Cardiac muscle cell (in vitro differentiated cells and primary cell): Measurements from ENCODE around the gene CREB3L1. TPM values are rescaled to one million over a fixed set of nuclear protein-coding genes. Genes with fewer than 3 reads are reported as not detected.
A peak's percentile ranks its signal among the peaks of the same experiment; 100 is the strongest.

ENCODE experiments used
- DNase-seq, 2 donors: peaks; one replicate each; pipeline versions ENCODE4 v3.0.0 to v3.0.0-alpha.2; 2010 to 2017; ENCODE audit warnings: low read depth in 1 of 2, low spot score in 1 of 2
- H3K27ac ChIP-seq: fragments of 200-600 bp; sonication (generic); 2 replicates; pipeline ENCODE4 v1.5.1; 2016
- H3K27me3 ChIP-seq: fragments of 200-600 bp; sonication (generic); 2 replicates; pipeline ENCODE4 v1.6.0; 2016; ENCODE audit warnings: control low read depth
- H3K36me3 ChIP-seq: fragments of 200-600 bp; sonication (generic); 2 replicates; pipeline ENCODE4 v1.5.1; 2016; ENCODE audit warnings: control low read depth
- H3K4me1 ChIP-seq: fragments of 200-600 bp; sonication (generic); 2 replicates; pipeline ENCODE4 v1.8.1; 2017; ENCODE audit warnings: low read depth, mild to moderate bottlenecking, mixed run types
- H3K4me3 ChIP-seq: fragments of 200-600 bp; sonication (generic); 2 replicates; pipeline ENCODE4 v1.5.1; 2016; ENCODE audit warnings: mild to moderate bottlenecking
- H3K9me3 ChIP-seq: fragments of 200-600 bp; sonication (generic); 2 replicates; pipeline ENCODE4 v1.5.1; 2017; ENCODE audit warnings: low read depth, mild to moderate bottlenecking, control low read depth
- polyA plus RNA-seq: library from polyadenylated mRNA; unstranded; fragments of >200 nt; fragmentation: Nextera tagmentation; extraction: Ambion mirVana; gene quantifications from 2 replicates; pipeline ENCODE4 v1.2.1, GENCODE V29; 2016
- total RNA-seq: library from RNA; depleted of rRNA; stranded (reverse); fragments of >200 nt; gene quantifications from 2 replicates; pipeline ENCODE4 v1.2.3, GENCODE V29; 2016
- TF ChIP-seq, protein P1 (sequence below): IDR thresholded peaks from 2 replicates; pipeline ENCODE4 v1.5.1; 2012; ENCODE audit warnings: low read depth, mild to moderate bottlenecking, low read length

CREB3L1 gene
- total and polyA plus RNA-seq, 2 experiments from 2014 or later, result 3.8 to 14.1 TPM

DNA sequence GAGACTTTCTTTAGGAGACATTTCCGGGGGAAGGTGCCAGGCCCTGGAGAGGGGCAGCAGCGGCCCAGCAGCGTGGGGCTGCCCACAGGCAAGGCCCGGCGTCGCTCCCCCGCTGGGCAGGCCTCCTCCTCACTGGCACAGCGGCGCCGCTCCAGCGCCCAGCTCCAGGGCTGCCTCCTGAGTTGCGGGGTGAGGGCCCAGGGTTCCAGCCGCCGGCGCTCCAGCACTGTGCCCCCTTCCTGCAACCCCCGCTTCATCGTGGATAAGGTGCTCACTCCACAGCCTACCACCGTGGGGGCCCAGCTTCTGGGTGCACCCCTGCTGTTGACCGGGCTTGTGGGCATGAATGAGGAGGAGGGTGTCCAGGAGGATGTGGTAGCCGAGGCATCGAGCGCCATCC lies 88.8 kb downstream of the CREB3L1 start:
- H3K4me3 ChIP-seq, result no peak overlapping the region
- TF ChIP-seq, protein P1, sequence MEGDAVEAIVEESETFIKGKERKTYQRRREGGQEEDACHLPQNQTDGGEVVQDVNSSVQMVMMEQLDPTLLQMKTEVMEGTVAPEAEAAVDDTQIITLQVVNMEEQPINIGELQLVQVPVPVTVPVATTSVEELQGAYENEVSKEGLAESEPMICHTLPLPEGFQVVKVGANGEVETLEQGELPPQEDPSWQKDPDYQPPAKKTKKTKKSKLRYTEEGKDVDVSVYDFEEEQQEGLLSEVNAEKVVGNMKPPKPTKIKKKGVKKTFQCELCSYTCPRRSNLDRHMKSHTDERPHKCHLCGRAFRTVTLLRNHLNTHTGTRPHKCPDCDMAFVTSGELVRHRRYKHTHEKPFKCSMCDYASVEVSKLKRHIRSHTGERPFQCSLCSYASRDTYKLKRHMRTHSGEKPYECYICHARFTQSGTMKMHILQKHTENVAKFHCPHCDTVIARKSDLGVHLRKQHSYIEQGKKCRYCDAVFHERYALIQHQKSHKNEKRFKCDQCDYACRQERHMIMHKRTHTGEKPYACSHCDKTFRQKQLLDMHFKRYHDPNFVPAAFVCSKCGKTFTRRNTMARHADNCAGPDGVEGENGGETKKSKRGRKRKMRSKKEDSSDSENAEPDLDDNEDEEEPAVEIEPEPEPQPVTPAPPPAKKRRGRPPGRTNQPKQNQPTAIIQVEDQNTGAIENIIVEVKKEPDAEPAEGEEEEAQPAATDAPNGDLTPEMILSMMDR, result no peak
- no peaks in the 10 kb centered on the region for H3K9me3 ChIP-seq
- no peaks in the 10 kb centered on the region for H3K36me3 ChIP-seq
- H3K27me3 ChIP-seq, result no peaks in the 10 kb centered on the region
- DNase-seq, result no peak
- peaks cover 32% of the 10 kb centered on the region for H3K4me1 ChIP-seq
- no peak overlapping the region for H3K27ac ChIP-seq

DNA sequence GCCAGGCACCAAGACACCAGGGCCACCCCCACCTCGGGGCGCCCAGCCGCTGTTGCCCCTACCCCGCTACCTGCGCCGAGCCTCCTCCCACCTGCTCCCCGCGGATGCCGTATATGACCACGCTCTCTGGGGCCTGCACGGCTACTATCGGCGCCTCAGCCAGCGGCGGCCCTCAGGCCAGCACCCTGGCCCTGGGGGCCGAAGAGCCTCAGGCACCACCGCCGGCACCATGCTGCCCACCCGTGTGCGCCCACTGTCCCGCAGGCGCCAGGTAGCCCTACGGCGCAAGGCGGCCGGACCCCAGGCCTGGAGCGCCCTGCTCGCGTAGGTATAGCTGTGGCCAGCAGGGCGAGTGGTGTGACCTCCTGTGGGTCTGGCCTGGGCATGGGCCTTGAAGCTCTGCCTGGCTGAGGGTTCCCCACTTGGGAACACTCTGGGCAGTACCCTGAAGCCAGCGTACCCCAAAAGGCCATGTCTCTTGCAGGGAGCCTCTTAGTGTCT lies 89.2 kb downstream of the CREB3L1 start:
- Histone ChIP-seq H3K4me1 (peaks cover 28% of the 10 kb centered on the region), H3K27ac (peak overlapping the region; percentile 60)
- TF ChIP-seq, protein P1, result no peak

DNA sequence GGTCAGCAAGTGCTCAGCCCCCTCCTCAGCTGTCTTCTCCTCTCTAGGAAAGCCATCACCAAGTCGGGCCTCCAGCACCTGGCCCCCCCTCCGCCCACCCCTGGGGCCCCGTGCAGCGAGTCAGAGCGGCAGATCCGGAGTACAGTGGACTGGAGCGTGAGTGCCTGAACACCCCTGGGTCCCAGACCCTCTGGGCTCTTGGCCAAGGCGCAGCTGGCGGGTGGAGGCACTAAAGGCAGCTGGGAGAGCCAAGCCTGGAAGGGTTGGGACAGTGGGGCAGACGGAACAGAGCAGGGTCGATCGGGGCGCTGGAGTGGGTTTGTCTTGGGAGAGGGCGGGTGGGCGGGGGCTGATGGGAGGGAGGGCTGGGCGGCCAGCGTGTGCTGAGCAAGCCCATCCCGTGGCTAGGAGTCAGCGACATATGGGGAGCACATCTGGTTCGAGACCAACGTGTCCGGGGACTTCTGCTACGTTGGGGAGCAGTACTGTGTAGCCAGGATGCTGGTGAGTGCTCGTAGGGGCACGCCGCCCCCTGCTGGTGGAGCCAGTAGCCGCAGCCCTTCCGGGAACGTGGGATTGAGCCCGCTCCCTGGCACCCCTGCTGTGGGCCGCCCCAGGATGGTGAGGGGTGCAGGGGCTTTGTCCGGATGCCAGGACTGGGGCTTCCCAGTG lies 89.9 kb downstream of the CREB3L1 start:
- peak; percentile 63 to 75 for DNase-seq
- TF ChIP-seq, protein P1, result peak; percentile 75
- H3K4me3 ChIP-seq, result no peak overlapping the region

More for the DNA sequence above, 89.2 kb downstream of the CREB3L1 start:
- H3K36me3 ChIP-seq, result no peaks in the 10 kb centered on the region
- no peaks in the 10 kb centered on the region for H3K9me3 ChIP-seq
- H3K27me3 ChIP-seq, result no peaks in the 10 kb centered on the region
- H3K4me3 ChIP-seq, result no peak overlapping the region
- DNase-seq, result no peak

DNA sequence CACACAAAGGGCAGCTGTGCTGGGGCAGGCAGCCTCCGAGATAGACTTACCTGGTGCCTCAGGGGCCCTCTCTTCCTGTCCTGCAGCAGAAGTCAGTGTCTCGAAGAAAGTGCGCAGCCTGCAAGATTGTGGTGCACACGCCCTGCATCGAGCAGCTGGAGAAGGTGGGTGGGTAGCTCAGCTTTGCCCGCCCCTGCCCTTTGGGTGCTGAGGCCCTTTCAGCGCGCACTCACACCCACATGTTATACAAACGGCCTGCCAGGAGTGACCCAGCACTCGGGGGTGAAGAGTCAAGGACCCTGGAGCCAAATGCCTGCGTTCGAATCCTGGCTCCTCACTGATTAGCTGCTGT lies 90.4 kb downstream of the CREB3L1 start:
- TF ChIP-seq, protein P1, result no peak
- no peak overlapping the region for H3K4me3 ChIP-seq
- H3K27me3 ChIP-seq, result no peaks in the 10 kb centered on the region
- no peaks in the 10 kb centered on the region for H3K36me3 ChIP-seq
- no peak for DNase-seq
- H3K4me1 ChIP-seq, result peaks cover 17% of the 10 kb centered on the region
- no peak overlapping the region for H3K27ac ChIP-seq
- no peaks in the 10 kb centered on the region for H3K9me3 ChIP-seq

More for the DNA sequence above, 89.9 kb downstream of the CREB3L1 start:
- Histone ChIP-seq H3K4me1 (peaks cover 22% of the 10 kb centered on the region), H3K9me3 (no peaks in the 10 kb centered on the region), H3K36me3 (no peaks in the 10 kb centered on the region), H3K27me3 (no peaks in the 10 kb centered on the region), H3K27ac (peak overlapping the region; percentile 60)

DNA sequence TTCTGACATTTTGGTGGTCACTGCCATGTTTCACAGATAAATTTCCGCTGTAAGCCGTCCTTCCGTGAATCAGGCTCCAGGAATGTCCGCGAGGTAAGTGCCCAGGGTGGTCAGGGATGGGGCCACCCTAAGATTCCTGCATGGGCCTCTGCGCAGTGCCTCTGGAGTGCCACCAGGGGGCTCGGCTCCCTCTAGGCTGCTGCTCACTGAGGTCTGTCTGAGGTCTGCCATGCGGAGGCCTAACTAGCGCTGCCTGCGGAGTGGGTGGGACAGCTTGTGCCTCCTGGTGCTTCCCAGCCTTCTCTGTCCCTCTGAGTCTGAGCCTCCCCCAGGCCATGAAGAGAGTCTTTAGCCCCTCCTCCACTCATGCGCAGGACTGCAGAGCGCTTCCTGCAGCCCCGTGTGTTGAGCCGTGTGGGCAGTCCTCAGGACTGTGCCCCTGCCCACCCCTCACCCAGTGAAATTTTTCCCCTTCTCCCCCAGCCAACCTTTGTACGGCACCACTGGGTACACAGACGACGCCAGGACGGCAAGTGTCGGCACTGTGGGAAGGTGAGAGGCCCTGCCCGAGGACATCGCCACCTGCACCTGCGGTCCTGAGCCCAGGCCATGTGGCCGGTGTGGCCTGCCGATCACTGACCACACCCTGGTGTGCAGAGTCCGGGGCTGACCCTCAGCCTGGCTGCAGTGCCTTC lies 92.1 kb downstream of the CREB3L1 start:
- no peak overlapping the region for H3K27ac ChIP-seq
- no peaks in the 10 kb centered on the region for H3K36me3 ChIP-seq
- peak; percentile 84 to 88 for DNase-seq
- H3K27me3 ChIP-seq, result no peaks in the 10 kb centered on the region
- H3K4me1 ChIP-seq, result peaks cover 9% of the 10 kb centered on the region
- no peaks in the 10 kb centered on the region for H3K9me3 ChIP-seq
- H3K4me3 ChIP-seq, result no peak overlapping the region
- TF ChIP-seq, protein P1, result peak; percentile 95
